Posterior vena cava (tissue), 2 donors: ENCODE data around the gene MAPK14. TPM values are rescaled to one million over a fixed set of nuclear protein-coding genes. Genes with fewer than 3 reads are reported as not detected.
"Not testable (repeated sequence)": the region's sequence is repeated elsewhere in the genome, so short reads cannot be mapped to it uniquely, and the experiment has no call there.

ENCODE experiments used
- DNase-seq: peaks from one replicate; pipeline ENCODE4 v3.0.0-alpha.2; 2020; ENCODE audit warnings: low spot score
- intact Hi-C, 2 donors: fragments of 100-400 bp; cut with DNase I; formaldehyde crosslinking; loops; one replicate each; pipeline versions ENCODE4 v1.14.1 to v1.14.2; 2022 to 2023
- total RNA-seq, 2 donors: library from RNA; stranded (reverse); fragmentation: NEBNext Ultra II Directional; extraction: Animal tissue kit (Norgen Biotek cat#: 25700); gene quantifications; one replicate each; pipeline ENCODE4 v1.2.1, GENCODE V29; 2021
- donor health status: DM: yes; HTN: yes; CAD: no.
- donor health status: DM: yes; HTN: yes; CAD: no.

MAPK14 gene
- total RNA-seq, 2 donors from 2014 or later: 43.5 to 44.3 TPM

- no peak for DNase-seq
Observed at GRCh38 chr6:36064770-36065396, 37.3 kb downstream of the MAPK14 start.

GRCh38 chr6:36065916-36066315 lies 38.3 kb downstream of the MAPK14 start:
- no peak for DNase-seq
- intact Hi-C loops: no loop called here

More at GRCh38 chr6:36064770-36065396, 37.3 kb downstream of the MAPK14 start:
- intact Hi-C loops: no loop called here

- intact Hi-C loops: no loop called here
- DNase-seq: no peak
Observed at GRCh38 chr6:36066817-36067216, 39.2 kb downstream of the MAPK14 start.

- intact Hi-C loops: no loop called here
- no peak for DNase-seq
Observed at GRCh38 chr6:36067374-36068011, 39.9 kb downstream of the MAPK14 start.

DNA sequence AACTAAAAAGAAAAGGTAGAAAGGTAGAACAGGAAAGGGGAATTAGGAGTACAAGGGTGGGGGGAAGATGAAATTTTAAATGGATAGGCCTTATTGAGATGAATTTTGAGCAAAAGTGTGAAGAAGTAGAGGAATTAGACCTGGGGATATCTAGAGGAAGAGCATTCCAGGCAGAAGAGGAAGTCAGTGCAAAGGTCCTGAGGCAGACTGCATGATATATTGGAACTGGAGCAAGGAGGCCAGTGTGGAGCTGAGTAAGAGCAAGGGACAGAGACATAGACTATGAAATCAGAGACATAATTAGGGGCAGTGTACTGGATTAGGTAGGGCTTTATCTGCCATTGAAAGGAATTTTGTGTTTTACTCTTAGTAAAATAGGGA lies 40.4 kb downstream of the MAPK14 start:
- DNase-seq: no peak
- intact Hi-C loops: no loop called here

DNA sequence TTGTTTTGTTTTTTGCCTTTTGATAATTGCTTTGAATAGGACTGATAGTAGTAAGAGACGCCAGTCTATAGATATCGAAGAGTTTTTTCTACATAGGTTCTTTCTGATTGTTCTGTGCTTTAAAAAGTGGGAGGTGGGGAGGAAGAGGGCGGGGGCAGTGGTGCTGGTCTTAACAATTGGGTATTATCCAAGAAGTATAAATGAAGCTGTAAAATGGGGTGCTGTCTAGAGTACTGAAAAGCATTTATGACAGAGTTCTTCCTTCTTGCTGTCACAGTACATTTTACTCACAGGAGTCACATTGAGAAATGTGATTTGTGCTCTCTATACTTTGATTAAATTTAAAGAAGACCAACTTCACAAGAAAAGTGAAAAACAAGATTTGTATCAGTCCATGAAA lies 41.0 kb downstream of the MAPK14 start:
- intact Hi-C loops: no loop called here

DNA sequence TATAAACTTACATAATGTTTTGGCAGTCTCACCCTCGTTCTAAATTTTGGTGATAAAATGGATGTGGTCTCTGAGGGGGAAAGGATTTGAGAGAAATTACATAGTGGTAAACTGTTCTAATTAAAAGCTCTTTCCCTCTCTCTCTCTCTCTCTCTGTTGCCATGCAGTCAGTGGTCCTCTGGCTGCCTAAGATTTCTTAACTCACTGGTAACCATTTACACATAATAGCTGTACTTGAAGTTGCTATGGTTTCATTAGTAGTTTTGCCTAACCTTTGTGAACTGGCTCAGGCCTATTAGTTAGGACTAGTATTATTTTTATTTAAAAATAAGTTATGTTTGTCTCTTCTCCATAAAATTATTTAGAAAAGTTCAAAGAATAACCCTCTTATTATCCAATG lies 42.0 kb downstream of the MAPK14 start:
- DNase-seq: no peak
- intact Hi-C loops: no loop called here

More for the DNA sequence above, 41.0 kb downstream of the MAPK14 start:
- no peak for DNase-seq

GRCh38 chr6:36070252-36070651 lies 42.6 kb downstream of the MAPK14 start:
- intact Hi-C loops: no loop called here
- no peak for DNase-seq

DNA sequence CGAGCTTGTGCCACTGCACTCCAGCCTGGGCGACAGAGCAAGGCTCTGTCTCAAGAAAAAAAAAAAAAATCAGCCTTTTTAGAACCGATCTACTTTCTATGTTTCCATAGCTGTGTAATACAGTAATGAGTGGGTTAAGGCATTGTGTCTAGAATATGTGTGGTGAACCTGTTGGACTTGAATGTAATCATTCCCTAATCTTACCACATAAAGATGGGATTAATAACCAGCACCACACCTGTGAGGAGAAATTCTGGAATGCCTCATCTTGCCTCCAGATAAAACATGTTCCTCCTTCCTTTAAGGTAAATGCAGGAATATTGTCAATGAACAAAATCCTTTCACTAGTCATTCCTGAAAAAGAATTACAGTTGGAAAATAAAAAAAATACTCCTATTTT lies 43.7 kb downstream of the MAPK14 start:
- intact Hi-C loops: no loop called here
- no peak for DNase-seq

- DNase-seq: no peak
- intact Hi-C loops: no loop called here
Observed at GRCh38 chr6:36071714-36072113, 44.1 kb downstream of the MAPK14 start.

GRCh38 chr6:36072681-36073080 lies 45.1 kb downstream of the MAPK14 start:
- intact Hi-C loops: no loop called here
- no peak for DNase-seq

- no peak for DNase-seq
- intact Hi-C loops: no loop called here
Observed at GRCh38 chr6:36073587-36073986, 46.0 kb downstream of the MAPK14 start.

DNA sequence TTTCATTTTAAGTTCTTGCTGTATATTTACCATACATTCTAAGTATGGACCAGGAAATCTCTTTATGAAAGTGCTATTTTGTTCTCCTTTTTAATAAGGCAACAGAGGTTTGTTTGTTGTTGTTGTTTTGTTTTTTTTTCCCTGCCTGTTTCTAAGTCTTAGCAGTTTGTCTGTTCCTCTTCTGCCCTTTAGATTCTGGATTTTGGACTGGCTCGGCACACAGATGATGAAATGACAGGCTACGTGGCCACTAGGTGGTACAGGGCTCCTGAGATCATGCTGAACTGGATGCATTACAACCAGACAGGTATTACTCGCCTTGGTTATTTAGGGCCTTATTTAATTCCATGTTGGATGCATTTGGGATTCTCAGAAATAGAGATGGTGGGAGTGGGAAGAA lies 48.0 kb downstream of the MAPK14 start:
- intact Hi-C loops: no loop called here
- DNase-seq: no peak

- intact Hi-C loops: no loop called here
- DNase-seq: no peak
Observed at GRCh38 chr6:36076178-36077063, 48.8 kb downstream of the MAPK14 start.

- no peak for DNase-seq
- intact Hi-C loops: no loop called here
Observed at GRCh38 chr6:36078159-36078558, 50.6 kb downstream of the MAPK14 start.

DNA sequence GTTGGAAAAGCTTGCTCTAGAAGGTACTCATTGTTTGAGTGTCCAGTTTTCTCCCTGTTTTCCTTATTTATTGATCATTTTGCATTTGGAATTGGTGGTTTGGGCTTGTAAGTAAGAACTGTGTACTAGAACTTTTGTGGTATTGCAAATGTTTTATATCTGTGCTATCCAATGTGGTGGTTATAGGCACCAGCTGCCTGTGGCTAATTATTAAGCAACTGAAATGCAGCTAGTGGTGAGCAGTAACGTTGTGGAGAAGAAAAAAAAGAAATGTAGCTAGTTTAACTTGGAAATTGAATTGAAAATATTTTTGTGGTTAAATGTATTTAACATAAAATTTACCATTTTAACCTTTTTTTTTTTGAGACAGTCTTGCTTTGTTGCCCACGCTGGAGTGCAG lies 52.0 kb downstream of the MAPK14 start:
- no peak for DNase-seq
- intact Hi-C loops: no loop called here

GRCh38 chr6:36082318-36082717 lies 54.7 kb downstream of the MAPK14 start:
- intact Hi-C loops: no loop called here
- DNase-seq: no peak

GRCh38 chr6:36083446-36083845 lies 55.8 kb downstream of the MAPK14 start:
- DNase-seq: no peak
- intact Hi-C loops: no loop called here

DNA sequence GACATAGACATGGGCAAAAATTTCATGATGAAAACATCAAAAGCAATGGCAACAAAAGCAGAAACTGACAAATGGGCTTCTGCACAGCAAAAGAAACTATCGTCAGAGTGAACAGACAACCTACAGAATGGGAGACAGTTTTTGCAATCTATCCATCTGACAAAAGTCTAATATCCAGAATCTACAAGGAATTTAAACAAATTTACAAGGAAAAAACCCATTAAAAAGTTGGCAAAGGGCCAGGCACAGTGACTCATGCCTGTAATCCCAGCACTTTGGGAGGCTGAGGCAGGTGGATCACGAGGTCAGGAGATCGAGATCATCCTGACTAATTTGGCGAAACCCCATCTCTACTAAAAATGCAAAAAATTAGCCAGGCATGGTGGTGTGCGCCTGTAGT lies 60.6 kb downstream of the MAPK14 start:
- DNase-seq, intact Hi-C loops: not testable (repeated sequence)

DNA sequence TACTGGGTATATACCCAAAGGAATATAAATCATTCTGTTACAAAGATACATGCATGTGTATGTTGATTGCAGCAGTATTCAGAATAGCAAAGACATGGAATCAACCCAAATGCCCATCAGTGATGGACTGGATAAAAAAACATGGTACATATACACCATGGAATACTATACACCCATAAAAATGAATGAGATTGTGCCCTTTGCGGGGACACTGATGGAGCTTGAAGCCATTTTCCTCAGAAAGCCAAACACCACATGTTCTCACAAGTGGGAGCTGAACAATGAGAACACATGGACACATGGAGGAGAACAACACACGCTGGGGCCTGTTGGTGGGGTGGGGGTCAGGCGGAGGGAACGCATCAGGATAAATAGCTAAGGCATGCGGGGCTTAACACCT lies 61.4 kb downstream of the MAPK14 start:
- intact Hi-C loops: no loop called here
- no peak for DNase-seq
